ENCODE measurements around the gene HDHD2.

Gene HDHD2

GRCh38 chr18:47163241-47163640, 12.9 kb upstream of the HDHD2 start:
- TF ChIP-seq GATA2 (IDR thresholded peaks at IDR 0.05; ENCODE audit: low read depth, low read length) (no peak), GATA3 (IDR thresholded peaks at IDR 0.05; ENCODE audit: low read depth, low read length) (no peak)

GRCh38 chr18:47160256-47160655, 10.0 kb upstream of the HDHD2 start:
- TF ChIP-seq GATA3 (IDR thresholded peaks at IDR 0.05; ENCODE audit: low read depth, low read length) (no peak), GATA2 (IDR thresholded peaks at IDR 0.05; ENCODE audit: low read depth, low read length) (no peak)

- TF ChIP-seq GATA3 (IDR thresholded peaks at IDR 0.05; ENCODE audit: low read depth, low read length) (no peak), GATA2 (IDR thresholded peaks at IDR 0.05; ENCODE audit: low read depth, low read length) (no peak)
Measured at GRCh38 chr18:47151439-47151838, 1.1 kb upstream of the HDHD2 start.

- TF ChIP-seq GATA2 (IDR thresholded peaks at IDR 0.05; ENCODE audit: low read depth, low read length) = no peak
- TF ChIP-seq GATA3 (IDR thresholded peaks at IDR 0.05; ENCODE audit: low read depth, low read length) = no peak
Measured at GRCh38 chr18:47150824-47151366, 595 bp upstream of the HDHD2 start.

GRCh38 chr18:47149457-47150028, 757 bp downstream of the HDHD2 start:
- TF ChIP-seq GATA3 (IDR thresholded peaks at IDR 0.05; ENCODE audit: low read depth, low read length) = no peak
- peak; percentile 81 for TF ChIP-seq GATA2 (IDR thresholded peaks at IDR 0.05; ENCODE audit: low read depth, low read length)

GRCh38 chr18:47146206-47146605, 4.1 kb downstream of the HDHD2 start:
- TF ChIP-seq GATA3 (IDR thresholded peaks at IDR 0.05; ENCODE audit: low read depth, low read length) = no peak
- no peak for TF ChIP-seq GATA2 (IDR thresholded peaks at IDR 0.05; ENCODE audit: low read depth, low read length)

- TF ChIP-seq GATA3 (IDR thresholded peaks at IDR 0.05; ENCODE audit: low read depth, low read length) (no peak), GATA2 (IDR thresholded peaks at IDR 0.05; ENCODE audit: low read depth, low read length) (no peak)
Measured at GRCh38 chr18:47143899-47144485, 6.3 kb downstream of the HDHD2 start.

- TF ChIP-seq GATA3 (IDR thresholded peaks at IDR 0.05; ENCODE audit: low read depth, low read length) (no peak), GATA2 (IDR thresholded peaks at IDR 0.05; ENCODE audit: low read depth, low read length) (no peak)
Measured at GRCh38 chr18:47143153-47143552, 7.1 kb downstream of the HDHD2 start.

- no peak for TF ChIP-seq GATA2 (IDR thresholded peaks at IDR 0.05; ENCODE audit: low read depth, low read length)
- no peak for TF ChIP-seq GATA3 (IDR thresholded peaks at IDR 0.05; ENCODE audit: low read depth, low read length)
Measured at GRCh38 chr18:47141289-47141688, 9.0 kb downstream of the HDHD2 start.

- no peak for TF ChIP-seq GATA3 (IDR thresholded peaks at IDR 0.05; ENCODE audit: low read depth, low read length)
- no peak for TF ChIP-seq GATA2 (IDR thresholded peaks at IDR 0.05; ENCODE audit: low read depth, low read length)
Measured at GRCh38 chr18:47121146-47121545, 29.2 kb downstream of the HDHD2 start.

- no peak for TF ChIP-seq GATA2 (IDR thresholded peaks at IDR 0.05; ENCODE audit: low read depth, low read length)
- TF ChIP-seq GATA3 (IDR thresholded peaks at IDR 0.05; ENCODE audit: low read depth, low read length) = no peak
Measured at GRCh38 chr18:47120428-47120827, 29.9 kb downstream of the HDHD2 start.

- no peak for TF ChIP-seq GATA2 (IDR thresholded peaks at IDR 0.05; ENCODE audit: low read depth, low read length)
- no peak for TF ChIP-seq GATA3 (IDR thresholded peaks at IDR 0.05; ENCODE audit: low read depth, low read length)
Measured at GRCh38 chr18:47118981-47119380, 31.3 kb downstream of the HDHD2 start.

- TF ChIP-seq GATA2 (IDR thresholded peaks at IDR 0.05; ENCODE audit: low read depth, low read length) = no peak
- TF ChIP-seq GATA3 (IDR thresholded peaks at IDR 0.05; ENCODE audit: low read depth, low read length) = no peak
Measured at GRCh38 chr18:47115205-47115604, 35.1 kb downstream of the HDHD2 start.

- TF ChIP-seq GATA3 (IDR thresholded peaks at IDR 0.05; ENCODE audit: low read depth, low read length) (no peak), GATA2 (IDR thresholded peaks at IDR 0.05; ENCODE audit: low read depth, low read length) (no peak)
Measured at GRCh38 chr18:47113796-47114540, 36.3 kb downstream of the HDHD2 start.

Measured in SH-SY5Y (cell line).